ENCODE measurements around the gene LRRC56.

Gene LRRC56

GRCh38 chr11:536841-537621, at the start of gene LRRC56:
Gene LRRC56 (plus strand): TSS chr11:537527. CDS start chr11:540685, 3,158 bp downstream.
- DNase-seq (ENCODE audit: low read depth): peak; percentile 77
- TF ChIP-seq CTCF (IDR thresholded peaks at IDR 0.05; ENCODE audit: low read length, missing control alignments): no peak
- H3K4me3 ChIP-seq (replicated peaks; ENCODE audit: low read depth, low read length): peak within 1 kb of the TSS; percentile 34

GRCh38 chr11:487571-488021, 49.7 kb upstream of the LRRC56 start:
- no peak for DNase-seq (ENCODE audit: low read depth)
- H3K4me3 ChIP-seq (replicated peaks; ENCODE audit: low read depth, low read length): no peak overlapping the region
- TF ChIP-seq CTCF (IDR thresholded peaks at IDR 0.05; ENCODE audit: low read length, missing control alignments): no peak

GRCh38 chr11:488062-488461, 49.3 kb upstream of the LRRC56 start:
- no peak for TF ChIP-seq CTCF (IDR thresholded peaks at IDR 0.05; ENCODE audit: low read length, missing control alignments)
- H3K4me3 ChIP-seq (replicated peaks; ENCODE audit: low read depth, low read length): no peak overlapping the region

GRCh38 chr11:488579-488978, 48.7 kb upstream of the LRRC56 start:
- no peak overlapping the region for H3K4me3 ChIP-seq (replicated peaks; ENCODE audit: low read depth, low read length)
- no peak for DNase-seq (ENCODE audit: low read depth)
- TF ChIP-seq CTCF (IDR thresholded peaks at IDR 0.05; ENCODE audit: low read length, missing control alignments): no peak

More at GRCh38 chr11:488062-488461, 49.3 kb upstream of the LRRC56 start:
- DNase-seq (ENCODE audit: low read depth): no peak

GRCh38 chr11:488992-489391, 48.3 kb upstream of the LRRC56 start:
- no peak for TF ChIP-seq CTCF (IDR thresholded peaks at IDR 0.05; ENCODE audit: low read length, missing control alignments)
- DNase-seq (ENCODE audit: low read depth): no peak
- no peak overlapping the region for H3K4me3 ChIP-seq (replicated peaks; ENCODE audit: low read depth, low read length)

- no peak for TF ChIP-seq CTCF (IDR thresholded peaks at IDR 0.05; ENCODE audit: low read length, missing control alignments)
Observed at GRCh38 chr11:489610-490185, 47.6 kb upstream of the LRRC56 start.

More at GRCh38 chr11:489610-490185, 47.6 kb upstream of the LRRC56 start:
- H3K4me3 ChIP-seq (replicated peaks; ENCODE audit: low read depth, low read length): no peak overlapping the region
- no peak for DNase-seq (ENCODE audit: low read depth)

Data from fibroblast of pulmonary artery (primary cell).